Measurements from ENCODE around the gene MDM2. TPM values are rescaled to one million over a fixed set of nuclear protein-coding genes. Genes with fewer than 3 reads are reported as not detected.

The MDM2 gene
- total RNA-seq, 1 experiment from 2014 or later = 95.2 TPM

GRCh38 chr12:68886636-68887572 lies 78.9 kb downstream of the MDM2 start:
- Histone ChIP-seq H3K4me3 (no peak overlapping the region), H3K36me3 (ENCODE audit: low read depth) (no peaks in the 10 kb centered on the region), H3K79me2 (ENCODE audit: low read depth) (no peaks in the 10 kb centered on the region), H3K27me3 (ENCODE audit: insufficient read depth, low read depth) (no peaks in the 10 kb centered on the region), H2AFZ (no peak overlapping the region), H3K4me2 (no peak overlapping the region), H3F3A (ENCODE audit: insufficient read depth, low read depth) (no peaks in the 10 kb centered on the region), H3K4me1 (replicated peaks; ENCODE audit: insufficient read depth) (no peaks in the 10 kb centered on the region), H3K27ac (no peak overlapping the region), H3K9me3 (ENCODE audit: insufficient read depth, low read depth) (no peaks in the 10 kb centered on the region; the same call in 1 of the 2 replicates), H4K20me1 (ENCODE audit: insufficient read depth) (no peaks in the 10 kb centered on the region), H3K9me2 (ENCODE audit: insufficient read depth) (no peaks in the 10 kb centered on the region)
- ChIA-PET CTCF (no interaction called here), POLR2A (ENCODE audit: unreplicated experiment) (no interaction called here)
- no peak for TF ChIP-seq EZH2 (IDR thresholded peaks at IDR 0.05; ENCODE audit: low read depth)
- TF ChIP-seq, protein P1, sequence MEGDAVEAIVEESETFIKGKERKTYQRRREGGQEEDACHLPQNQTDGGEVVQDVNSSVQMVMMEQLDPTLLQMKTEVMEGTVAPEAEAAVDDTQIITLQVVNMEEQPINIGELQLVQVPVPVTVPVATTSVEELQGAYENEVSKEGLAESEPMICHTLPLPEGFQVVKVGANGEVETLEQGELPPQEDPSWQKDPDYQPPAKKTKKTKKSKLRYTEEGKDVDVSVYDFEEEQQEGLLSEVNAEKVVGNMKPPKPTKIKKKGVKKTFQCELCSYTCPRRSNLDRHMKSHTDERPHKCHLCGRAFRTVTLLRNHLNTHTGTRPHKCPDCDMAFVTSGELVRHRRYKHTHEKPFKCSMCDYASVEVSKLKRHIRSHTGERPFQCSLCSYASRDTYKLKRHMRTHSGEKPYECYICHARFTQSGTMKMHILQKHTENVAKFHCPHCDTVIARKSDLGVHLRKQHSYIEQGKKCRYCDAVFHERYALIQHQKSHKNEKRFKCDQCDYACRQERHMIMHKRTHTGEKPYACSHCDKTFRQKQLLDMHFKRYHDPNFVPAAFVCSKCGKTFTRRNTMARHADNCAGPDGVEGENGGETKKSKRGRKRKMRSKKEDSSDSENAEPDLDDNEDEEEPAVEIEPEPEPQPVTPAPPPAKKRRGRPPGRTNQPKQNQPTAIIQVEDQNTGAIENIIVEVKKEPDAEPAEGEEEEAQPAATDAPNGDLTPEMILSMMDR (conservative IDR thresholded peaks at IDR 0.05) = no peak
- BruUV-seq (replicated peaks) = no TSS peak
- intact Hi-C loops (cut with micrococcal nuclease; ENCODE audit: unreplicated experiment) = no loop called here
- no peak for DNase-seq

GRCh38 chr12:68887641-68888040 lies 79.7 kb downstream of the MDM2 start:
- POLR2A ChIA-PET (ENCODE audit: unreplicated experiment) = no interaction called here
- intact Hi-C loops (cut with micrococcal nuclease; ENCODE audit: unreplicated experiment) = no loop called here
- BruUV-seq (replicated peaks) = no TSS peak

DNA sequence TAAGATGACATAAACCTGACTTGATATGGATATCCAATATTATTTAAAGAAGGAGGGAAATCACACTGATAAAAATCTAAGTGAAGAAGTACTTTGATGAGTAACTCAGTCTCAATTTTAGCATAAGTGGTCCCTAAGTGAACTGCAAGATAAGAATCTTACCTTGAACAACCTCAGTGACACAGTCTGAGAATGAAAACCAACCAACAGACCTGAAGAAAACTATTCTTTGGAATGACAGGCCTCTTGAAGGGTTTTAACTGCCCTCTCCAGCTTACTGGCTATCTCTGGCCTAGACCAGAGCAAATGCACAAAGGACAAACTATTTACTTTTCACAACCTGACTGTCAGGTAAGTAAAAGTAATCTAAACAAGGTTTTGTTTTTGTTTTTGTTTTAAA lies 80.3 kb downstream of the MDM2 start:
- Histone ChIP-seq H3K4me2 (no peak overlapping the region), H3K27ac (no peak overlapping the region), H4K20me1 (ENCODE audit: insufficient read depth) (no peaks in the 10 kb centered on the region), H3F3A (ENCODE audit: insufficient read depth, low read depth) (no peaks in the 10 kb centered on the region), H3K79me2 (ENCODE audit: low read depth) (no peaks in the 10 kb centered on the region), H3K4me3 (no peak overlapping the region), H3K27me3 (ENCODE audit: insufficient read depth, low read depth) (no peaks in the 10 kb centered on the region), H3K4me1 (replicated peaks; ENCODE audit: insufficient read depth) (no peaks in the 10 kb centered on the region), H3K9me3 (ENCODE audit: insufficient read depth, low read depth) (no peaks in the 10 kb centered on the region), H2AFZ (no peak overlapping the region), H3K36me3 (ENCODE audit: low read depth) (no peaks in the 10 kb centered on the region), H3K9me2 (ENCODE audit: insufficient read depth) (no peaks in the 10 kb centered on the region)
- TF ChIP-seq, protein P1 (conservative IDR thresholded peaks at IDR 0.05) = no peak
- DNase-seq = no peak
- intact Hi-C loops (cut with micrococcal nuclease; ENCODE audit: unreplicated experiment) = no loop called here
- BruUV-seq (replicated peaks) = no TSS peak
- ChIA-PET POLR2A (ENCODE audit: unreplicated experiment) (no interaction called here), CTCF (no interaction called here)

More at GRCh38 chr12:68887641-68888040, 79.7 kb downstream of the MDM2 start:
- H2AFZ ChIP-seq = no peak overlapping the region
- no peak overlapping the region for H3K4me3 ChIP-seq
- DNase-seq = no peak
- CTCF ChIA-PET = no interaction called here
- H3K27me3 ChIP-seq (ENCODE audit: insufficient read depth, low read depth) = no peaks in the 10 kb centered on the region
- no peaks in the 10 kb centered on the region for H3K9me3 ChIP-seq (ENCODE audit: insufficient read depth, low read depth)
- H3K4me2 ChIP-seq = no peak overlapping the region
- H3K79me2 ChIP-seq (ENCODE audit: low read depth) = no peaks in the 10 kb centered on the region
- no peaks in the 10 kb centered on the region for H3F3A ChIP-seq (ENCODE audit: insufficient read depth, low read depth)
- H3K9me2 ChIP-seq (ENCODE audit: insufficient read depth) = no peaks in the 10 kb centered on the region
- no peaks in the 10 kb centered on the region for H3K36me3 ChIP-seq (ENCODE audit: low read depth)
- TF ChIP-seq EZH2 (IDR thresholded peaks at IDR 0.05; ENCODE audit: low read depth) = no peak
- TF ChIP-seq, protein P1 (conservative IDR thresholded peaks at IDR 0.05) = no peak
- no peak overlapping the region for H3K27ac ChIP-seq
- H3K4me1 ChIP-seq (replicated peaks; ENCODE audit: insufficient read depth) = no peaks in the 10 kb centered on the region
- no peaks in the 10 kb centered on the region for H4K20me1 ChIP-seq (ENCODE audit: insufficient read depth)
